DMS53 (cell line): ENCODE results near the gene TRPM4.

Experiments
- DNase-seq: peaks from one replicate; lab custom pipeline; 2025; lab: John Stamatoyannopoulos, UW

Gene TRPM4

GRCh38 chr19:49231804-49232203 lies 74.2 kb downstream of the TRPM4 start:
- DNase-seq = no peak

GRCh38 chr19:49233163-49233562 lies 75.6 kb downstream of the TRPM4 start:
- DNase-seq = no peak

- DNase-seq = no peak
Observed at GRCh38 chr19:49241769-49242168, 84.2 kb downstream of the TRPM4 start.

DNA sequence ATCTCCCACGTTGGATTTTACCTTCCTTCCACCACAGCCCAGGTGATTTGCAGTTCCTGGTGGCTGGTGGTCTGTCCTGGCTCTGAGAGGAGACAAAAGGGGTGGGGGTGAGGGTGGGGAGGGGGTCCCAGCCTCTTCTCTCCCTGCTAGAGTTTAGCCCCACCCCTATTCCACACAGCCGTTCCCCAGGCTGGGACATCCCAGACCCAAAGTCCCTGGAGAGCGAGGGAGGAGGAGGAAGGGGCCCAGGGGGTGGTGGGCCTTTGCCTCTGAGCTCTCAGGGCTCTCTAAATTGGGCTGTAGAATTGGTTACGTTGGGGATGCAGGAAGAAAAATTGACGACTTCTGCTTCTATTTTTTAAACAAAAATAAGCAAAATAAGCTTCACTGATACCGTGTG lies 85.5 kb downstream of the TRPM4 start:
- no peak for DNase-seq

DNA sequence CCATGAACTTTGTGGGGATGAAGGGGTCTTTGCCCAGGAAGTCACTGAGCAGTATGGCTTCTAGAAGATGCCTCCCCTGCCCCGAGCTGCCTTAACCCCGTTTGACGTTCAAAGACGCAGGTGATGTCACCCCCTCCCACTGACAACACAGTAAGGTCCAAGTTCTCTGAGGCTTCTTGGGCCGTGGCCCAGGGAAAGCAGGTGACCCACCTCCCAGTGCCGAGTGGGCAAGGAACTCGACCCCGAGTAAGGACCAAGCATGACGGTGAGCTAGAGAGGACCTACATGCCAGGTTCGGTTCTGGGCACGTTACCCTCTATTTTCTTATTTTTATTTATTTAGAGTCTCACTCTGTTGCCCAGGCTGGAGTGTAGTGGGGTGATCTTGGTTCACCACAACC lies 86.1 kb downstream of the TRPM4 start:
- DNase-seq = no peak

GRCh38 chr19:49244256-49244655 lies 86.7 kb downstream of the TRPM4 start:
- DNase-seq = no peak

- DNase-seq = no peak
Observed at GRCh38 chr19:49247676-49248075, 90.1 kb downstream of the TRPM4 start.

GRCh38 chr19:49249933-49250332 lies 92.3 kb downstream of the TRPM4 start:
- DNase-seq = no peak

- DNase-seq = no peak
Observed at GRCh38 chr19:49255674-49256073, 98.1 kb downstream of the TRPM4 start.

GRCh38 chr19:49256691-49257090 lies 99.1 kb downstream of the TRPM4 start:
- no peak for DNase-seq
